HCEC 1CT (cell line): ENCODE measurements around the gene PLSCR3.

Source experiments
- DNase-seq: peaks from one replicate; pipeline ENCODE4 v3.0.0-alpha.2; 2017

Gene PLSCR3

GRCh38 chr17:7426203-7426863 is 32.0 kb upstream of the PLSCR3 start:
- DNase-seq: no peak

- DNase-seq: no peak
Measured at GRCh38 chr17:7425756-7426155, 31.4 kb upstream of the PLSCR3 start.

- no peak for DNase-seq
Measured at GRCh38 chr17:7425316-7425715, 31.0 kb upstream of the PLSCR3 start, which contains the start of gene SPEM2. Gene SPEM2 (plus strand): TSS chr17:7425616. CDS start chr17:7425689, 73 bp downstream.

GRCh38 chr17:7423679-7424078 is 29.4 kb upstream of the PLSCR3 start:
- DNase-seq: no peak

- no peak for DNase-seq
Measured at GRCh38 chr17:7421186-7421585, 26.9 kb upstream of the PLSCR3 start.

GRCh38 chr17:7419819-7420610 is 25.7 kb upstream of the PLSCR3 start, which contains the start of gene SPEM1:
Gene SPEM1 (plus strand): TSS chr17:7420324. CDS start chr17:7420385, 61 bp downstream.
- DNase-seq: no peak

- DNase-seq: no peak
Measured at GRCh38 chr17:7418472-7419152, 24.3 kb upstream of the PLSCR3 start.

GRCh38 chr17:7417056-7417655 is 22.8 kb upstream of the PLSCR3 start:
- no peak for DNase-seq

GRCh38 chr17:7416323-7416722 is 22.0 kb upstream of the PLSCR3 start:
- no peak for DNase-seq

- no peak for DNase-seq
Measured at GRCh38 chr17:7415784-7416183, 21.5 kb upstream of the PLSCR3 start.

- no peak for DNase-seq
Measured at GRCh38 chr17:7414837-7415236, 20.5 kb upstream of the PLSCR3 start.

GRCh38 chr17:7413346-7413985 is 19.1 kb upstream of the PLSCR3 start:
- peak; percentile 66 for DNase-seq

GRCh38 chr17:7411427-7411750 is 17.1 kb upstream of the PLSCR3 start:
- no peak for DNase-seq

- no peak for DNase-seq
Measured at GRCh38 chr17:7410634-7411426, 16.5 kb upstream of the PLSCR3 start.

GRCh38 chr17:7409716-7410115 is 15.4 kb upstream of the PLSCR3 start:
- DNase-seq: no peak

- no peak for DNase-seq
Measured at GRCh38 chr17:7408863-7409262, 14.5 kb upstream of the PLSCR3 start.

- DNase-seq: no peak
Measured at GRCh38 chr17:7408252-7408727, 14.0 kb upstream of the PLSCR3 start.

- DNase-seq: no peak
Measured at GRCh38 chr17:7407485-7408251, 13.3 kb upstream of the PLSCR3 start, which contains the start of gene NLGN2. Gene NLGN2 (plus strand): TSS chr17:7407845. CDS start chr17:7408256, 411 bp downstream.

GRCh38 chr17:7407082-7407481 is 12.8 kb upstream of the PLSCR3 start:
- no peak for DNase-seq

GRCh38 chr17:7406235-7406825 is 12.0 kb upstream of the PLSCR3 start:
- no peak for DNase-seq
